AG10803 (cell line): Measurements from ENCODE around the gene MGST2.
"Not testable (repeated sequence)": the region's sequence is repeated elsewhere in the genome, so short reads cannot be mapped to it uniquely, and the experiment has no call there.

ENCODE experiments used
- DNase-seq: peaks from one replicate; pipeline ENCODE4 v3.0.0; 2010; ENCODE audit warnings: low read depth
- H3K4me3 ChIP-seq: 2 replicates; pipeline ENCODE4 v1.5.1; 2011; ENCODE audit warnings: mild to moderate bottlenecking, low read length, control low read depth
- TF ChIP-seq, protein P1 (sequence below): conservative IDR thresholded peaks from 2 replicates; pipeline ENCODE4 v1.5.1; 2011; ENCODE audit warnings: mild to moderate bottlenecking, low read length, control low read depth, inconsistent platforms

Gene MGST2

GRCh38 chr4:139625482-139625881, 40.1 kb upstream of the MGST2 start:
- TF ChIP-seq, protein P1, sequence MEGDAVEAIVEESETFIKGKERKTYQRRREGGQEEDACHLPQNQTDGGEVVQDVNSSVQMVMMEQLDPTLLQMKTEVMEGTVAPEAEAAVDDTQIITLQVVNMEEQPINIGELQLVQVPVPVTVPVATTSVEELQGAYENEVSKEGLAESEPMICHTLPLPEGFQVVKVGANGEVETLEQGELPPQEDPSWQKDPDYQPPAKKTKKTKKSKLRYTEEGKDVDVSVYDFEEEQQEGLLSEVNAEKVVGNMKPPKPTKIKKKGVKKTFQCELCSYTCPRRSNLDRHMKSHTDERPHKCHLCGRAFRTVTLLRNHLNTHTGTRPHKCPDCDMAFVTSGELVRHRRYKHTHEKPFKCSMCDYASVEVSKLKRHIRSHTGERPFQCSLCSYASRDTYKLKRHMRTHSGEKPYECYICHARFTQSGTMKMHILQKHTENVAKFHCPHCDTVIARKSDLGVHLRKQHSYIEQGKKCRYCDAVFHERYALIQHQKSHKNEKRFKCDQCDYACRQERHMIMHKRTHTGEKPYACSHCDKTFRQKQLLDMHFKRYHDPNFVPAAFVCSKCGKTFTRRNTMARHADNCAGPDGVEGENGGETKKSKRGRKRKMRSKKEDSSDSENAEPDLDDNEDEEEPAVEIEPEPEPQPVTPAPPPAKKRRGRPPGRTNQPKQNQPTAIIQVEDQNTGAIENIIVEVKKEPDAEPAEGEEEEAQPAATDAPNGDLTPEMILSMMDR: no peak
- no peak overlapping the region for H3K4me3 ChIP-seq
- no peak for DNase-seq

- no peak for DNase-seq
- no peak overlapping the region for H3K4me3 ChIP-seq
- TF ChIP-seq, protein P1: no peak
Observed at GRCh38 chr4:139628184-139629012, 37.2 kb upstream of the MGST2 start.

DNA sequence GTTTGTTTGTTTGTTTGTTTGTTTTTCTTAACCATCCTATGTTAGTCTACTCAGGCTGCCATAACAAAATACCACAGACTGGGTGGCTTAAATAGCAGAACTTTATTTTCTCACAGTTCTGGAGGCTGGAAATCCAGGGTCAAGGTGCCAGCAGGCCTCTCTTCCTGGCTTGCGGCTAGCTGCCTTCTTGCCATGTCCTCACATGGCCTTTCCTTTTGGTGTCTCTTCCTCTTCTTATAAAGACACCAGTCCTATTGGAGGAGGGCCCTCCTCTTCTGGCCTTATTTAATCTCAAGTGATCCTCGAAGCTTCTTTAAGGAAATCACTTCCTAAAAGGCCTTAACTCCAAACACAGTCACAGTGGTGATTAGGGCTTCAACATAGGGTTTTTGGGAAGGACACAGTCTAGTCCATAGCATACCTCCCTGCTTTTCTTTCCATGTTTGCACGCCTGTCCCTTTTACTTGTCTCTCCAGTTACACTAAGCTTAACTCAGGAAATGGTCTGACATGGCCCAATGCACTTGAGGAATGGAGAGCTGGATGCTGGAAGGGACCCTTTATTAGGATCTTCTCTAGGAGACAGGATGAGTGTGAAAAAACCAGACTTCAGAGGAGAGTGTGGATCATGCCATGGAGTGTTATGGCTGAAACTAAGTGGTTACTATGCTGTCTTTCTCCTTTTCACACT, 36.0 kb upstream of the MGST2 start:
- no peak for DNase-seq
- TF ChIP-seq, protein P1: no peak
- no peak overlapping the region for H3K4me3 ChIP-seq

GRCh38 chr4:139630126-139630495, 35.5 kb upstream of the MGST2 start:
- TF ChIP-seq, protein P1: no peak
- DNase-seq: no peak
- H3K4me3 ChIP-seq: no peak overlapping the region

GRCh38 chr4:139630991-139631390, 34.6 kb upstream of the MGST2 start:
- TF ChIP-seq, protein P1: no peak

DNA sequence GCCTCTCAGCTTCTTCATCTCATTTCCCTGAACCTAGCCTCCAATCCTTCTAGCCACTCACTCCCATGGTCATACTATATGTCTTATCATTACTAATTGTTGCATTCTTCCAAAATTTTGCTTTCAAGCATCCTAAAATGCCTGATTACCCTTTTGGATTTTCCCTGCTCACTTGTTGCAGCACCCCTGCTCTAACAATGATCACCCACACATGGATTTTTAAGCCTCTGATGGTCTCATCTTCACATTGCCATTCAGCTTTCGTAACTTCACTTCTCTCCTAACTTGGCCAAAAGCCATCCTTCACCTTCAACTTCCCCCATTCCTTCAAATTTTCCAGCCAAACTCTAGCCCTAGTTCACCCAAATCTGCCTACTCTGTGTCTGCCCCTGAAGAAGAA, 33.8 kb upstream of the MGST2 start:
- no peak overlapping the region for H3K4me3 ChIP-seq
- TF ChIP-seq, protein P1: no peak
- DNase-seq: no peak

More at GRCh38 chr4:139630991-139631390, 34.6 kb upstream of the MGST2 start:
- DNase-seq: no peak
- no peak overlapping the region for H3K4me3 ChIP-seq

- DNase-seq, H3K4me3 ChIP-seq: not testable (repeated sequence)
Observed at GRCh38 chr4:139632739-139633138, 32.9 kb upstream of the MGST2 start.
